SK-N-SH treated with all-trans-retinoic acid at 6 μM for 48 hours (cell line): ENCODE measurements around the gene CUEDC1.

Experiments
- ARNTL ChIP-seq: fragments of 450-650 bp; formaldehyde crosslinking; IDR thresholded peaks from 2 replicates; pipeline ENCODE4 v1.5.0; 2020; ENCODE audit warnings: low read depth, mild to moderate bottlenecking, moderate library complexity, borderline replicate concordance
- CREB5 ChIP-seq: fragments of 250-450 bp; sonication (Bioruptor Pico); IDR thresholded peaks from 2 replicates; pipeline ENCODE4 v1.5.1; 2020; ENCODE audit warnings: low read depth, mild to moderate bottlenecking, moderate library complexity
- OSR1 ChIP-seq: fragments of 250-450 bp; sonication (Bioruptor Pico); IDR thresholded peaks from 2 replicates; pipeline ENCODE4 v1.8.0; 2022; ENCODE audit warnings: moderate library complexity, mild to moderate bottlenecking, inconsistent platforms
- PPARA ChIP-seq: fragments of 250-450 bp; sonication (Bioruptor Pico); IDR thresholded peaks from 2 replicates; pipeline ENCODE4 v1.5.0; 2020; ENCODE audit warnings: mild to moderate bottlenecking, borderline replicate concordance
- RARB ChIP-seq: fragments of 250-450 bp; sonication (Bioruptor Pico); IDR thresholded peaks from 2 replicates; pipeline ENCODE4 v1.8.0; 2021; ENCODE audit warnings: mild to moderate bottlenecking, moderate library complexity
- SNAI2 ChIP-seq: fragments of 250-450 bp; sonication (Bioruptor Pico); IDR thresholded peaks from 2 replicates; pipeline ENCODE4 v1.5.0; 2020; ENCODE audit warnings: mild to moderate bottlenecking, moderate library complexity
- TOX ChIP-seq: fragments of 250-450 bp; sonication (Bioruptor Pico); IDR thresholded peaks from 2 replicates; pipeline ENCODE4 v1.8.0; 2021; ENCODE audit warnings: mild to moderate bottlenecking, moderate library complexity, borderline replicate concordance
- ZC3H10 ChIP-seq: fragments of 250-450 bp; sonication (Bioruptor Pico); IDR thresholded peaks from 2 replicates; pipeline ENCODE4 v1.5.1; 2021; ENCODE audit warnings: mild to moderate bottlenecking, moderate library complexity
- ZFP3 ChIP-seq: fragments of 250-450 bp; sonication (Bioruptor Pico); IDR thresholded peaks from 2 replicates; pipeline ENCODE4 v1.5.0; 2020; ENCODE audit warnings: mild to moderate bottlenecking, moderate library complexity
- ZFP30 ChIP-seq: fragments of 450-650 bp; formaldehyde crosslinking; IDR thresholded peaks from 2 replicates; pipeline ENCODE4 v1.5.0; 2022; ENCODE audit warnings: mild to moderate bottlenecking, moderate library complexity
- ZNF565 ChIP-seq: fragments of 450-650 bp; formaldehyde crosslinking; conservative IDR thresholded peaks from 2 replicates; pipeline ENCODE4 v1.5.0; 2020; ENCODE audit warnings: low read depth, mild to moderate bottlenecking, moderate library complexity
- TF ChIP-seq, protein P1 (sequence below): fragments of 250-450 bp; sonication (Bioruptor Pico); IDR thresholded peaks from 2 replicates; pipeline ENCODE4 v1.8.0; 2020; ENCODE audit warnings: mild to moderate bottlenecking, moderate library complexity, borderline replicate concordance
- TF ChIP-seq, protein P2 (sequence below): fragments of 250-450 bp; sonication (Bioruptor Pico); IDR thresholded peaks from 2 replicates; pipeline ENCODE4 v1.5.1; 2021; ENCODE audit warnings: mild to moderate bottlenecking, moderate library complexity

- TF ChIP-seq, protein P1, sequence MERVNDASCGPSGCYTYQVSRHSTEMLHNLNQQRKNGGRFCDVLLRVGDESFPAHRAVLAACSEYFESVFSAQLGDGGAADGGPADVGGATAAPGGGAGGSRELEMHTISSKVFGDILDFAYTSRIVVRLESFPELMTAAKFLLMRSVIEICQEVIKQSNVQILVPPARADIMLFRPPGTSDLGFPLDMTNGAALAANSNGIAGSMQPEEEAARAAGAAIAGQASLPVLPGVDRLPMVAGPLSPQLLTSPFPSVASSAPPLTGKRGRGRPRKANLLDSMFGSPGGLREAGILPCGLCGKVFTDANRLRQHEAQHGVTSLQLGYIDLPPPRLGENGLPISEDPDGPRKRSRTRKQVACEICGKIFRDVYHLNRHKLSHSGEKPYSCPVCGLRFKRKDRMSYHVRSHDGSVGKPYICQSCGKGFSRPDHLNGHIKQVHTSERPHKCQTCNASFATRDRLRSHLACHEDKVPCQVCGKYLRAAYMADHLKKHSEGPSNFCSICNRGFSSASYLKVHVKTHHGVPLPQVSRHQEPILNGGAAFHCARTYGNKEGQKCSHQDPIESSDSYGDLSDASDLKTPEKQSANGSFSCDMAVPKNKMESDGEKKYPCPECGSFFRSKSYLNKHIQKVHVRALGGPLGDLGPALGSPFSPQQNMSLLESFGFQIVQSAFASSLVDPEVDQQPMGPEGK (CRISPR knock-in tag): no peak
- no peak for TF ChIP-seq ZNF565 (CRISPR knock-in tag)
- no peak for TF ChIP-seq SNAI2
- TF ChIP-seq TOX (CRISPR knock-in tag): no peak
- no peak for TF ChIP-seq ZC3H10 (CRISPR knock-in tag)
- no peak for TF ChIP-seq CREB5 (CRISPR knock-in tag)
- TF ChIP-seq, protein P2, sequence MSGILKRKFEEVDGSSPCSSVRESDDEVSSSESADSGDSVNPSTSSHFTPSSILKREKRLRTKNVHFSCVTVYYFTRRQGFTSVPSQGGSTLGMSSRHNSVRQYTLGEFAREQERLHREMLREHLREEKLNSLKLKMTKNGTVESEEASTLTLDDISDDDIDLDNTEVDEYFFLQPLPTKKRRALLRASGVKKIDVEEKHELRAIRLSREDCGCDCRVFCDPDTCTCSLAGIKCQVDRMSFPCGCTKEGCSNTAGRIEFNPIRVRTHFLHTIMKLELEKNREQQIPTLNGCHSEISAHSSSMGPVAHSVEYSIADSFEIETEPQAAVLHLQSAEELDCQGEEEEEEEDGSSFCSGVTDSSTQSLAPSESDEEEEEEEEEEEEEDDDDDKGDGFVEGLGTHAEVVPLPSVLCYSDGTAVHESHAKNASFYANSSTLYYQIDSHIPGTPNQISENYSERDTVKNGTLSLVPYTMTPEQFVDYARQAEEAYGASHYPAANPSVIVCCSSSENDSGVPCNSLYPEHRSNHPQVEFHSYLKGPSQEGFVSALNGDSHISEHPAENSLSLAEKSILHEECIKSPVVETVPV: no peak
- TF ChIP-seq PPARA: no peak
- TF ChIP-seq ZFP3 (CRISPR knock-in tag): no peak
- TF ChIP-seq OSR1 (CRISPR knock-in tag): no peak
- no peak for TF ChIP-seq ZFP30
- TF ChIP-seq ARNTL (CRISPR knock-in tag): no peak
- TF ChIP-seq RARB (CRISPR knock-in tag): no peak
Observed at GRCh38 chr17:58002973-58003372, 47.8 kb upstream of the CUEDC1 start.
